ENCODE results near the gene FHOD1.

Gene FHOD1

DNA sequence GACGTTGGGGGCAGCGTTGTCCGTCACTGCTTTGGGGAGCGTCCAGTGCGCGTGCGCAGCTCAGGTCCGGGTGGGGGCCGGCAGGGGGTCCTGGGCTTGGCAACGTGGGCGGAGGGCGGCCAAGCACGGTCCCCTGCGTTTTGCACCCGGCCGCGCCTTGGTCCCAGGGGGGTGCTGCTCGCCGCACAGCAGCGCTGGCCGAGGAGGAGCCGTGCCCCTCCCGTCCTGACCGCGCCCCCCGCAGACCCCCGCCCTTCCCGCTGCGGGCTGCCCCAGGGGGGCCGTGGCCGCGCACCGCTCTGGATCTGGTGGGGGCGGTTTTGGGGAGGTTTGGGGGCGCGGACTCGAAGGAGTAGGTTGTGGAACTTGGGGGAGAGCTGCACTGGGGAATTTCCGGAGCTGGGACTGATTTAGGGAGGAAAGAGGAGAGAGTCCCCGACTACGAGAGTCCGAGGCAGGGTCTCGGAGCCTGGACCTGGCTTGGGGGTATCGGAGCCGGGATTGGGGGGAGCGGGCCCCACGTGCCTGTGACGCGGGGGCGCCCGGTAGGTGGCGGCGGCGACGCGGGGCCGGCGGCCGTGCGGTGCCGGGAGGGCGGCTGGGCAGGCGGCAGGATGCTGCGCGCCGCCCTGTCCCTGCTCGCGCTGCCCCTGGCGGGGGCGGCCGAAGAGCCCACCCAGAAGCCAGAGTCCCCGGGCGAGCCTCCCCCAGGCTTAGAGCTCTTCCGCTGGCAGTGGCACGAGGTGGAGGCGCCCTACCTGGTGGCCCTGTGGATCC lies 1.3 kb upstream of the FHOD1 start, which contains the start of gene SLC9A5:
Gene SLC9A5, plus strand, starts transcription at position 579 of the 777 bp plus-strand sequence. Its CDS starts 36 bp downstream, at position 615.
- DNase-seq = no peak

DNA sequence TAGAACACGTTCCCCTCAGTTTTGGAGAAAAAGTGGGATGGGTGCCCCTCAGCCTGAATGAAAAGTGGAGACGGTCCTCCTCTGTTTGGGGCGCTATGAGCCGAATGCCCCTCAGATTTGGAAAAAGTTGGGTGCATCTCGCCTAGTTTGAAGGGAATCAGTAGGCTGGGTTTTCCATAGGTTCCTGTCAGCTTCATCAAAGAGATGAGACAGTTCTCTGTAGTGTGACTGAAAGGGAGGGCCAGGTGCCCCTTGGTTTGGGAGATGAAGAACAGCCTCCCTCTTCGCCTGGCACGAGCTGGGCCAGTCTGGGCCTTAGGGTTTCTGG lies 756 bp upstream of the FHOD1 start:
- DNase-seq = peak in 1 of 2 experiments; percentile 28

DNA sequence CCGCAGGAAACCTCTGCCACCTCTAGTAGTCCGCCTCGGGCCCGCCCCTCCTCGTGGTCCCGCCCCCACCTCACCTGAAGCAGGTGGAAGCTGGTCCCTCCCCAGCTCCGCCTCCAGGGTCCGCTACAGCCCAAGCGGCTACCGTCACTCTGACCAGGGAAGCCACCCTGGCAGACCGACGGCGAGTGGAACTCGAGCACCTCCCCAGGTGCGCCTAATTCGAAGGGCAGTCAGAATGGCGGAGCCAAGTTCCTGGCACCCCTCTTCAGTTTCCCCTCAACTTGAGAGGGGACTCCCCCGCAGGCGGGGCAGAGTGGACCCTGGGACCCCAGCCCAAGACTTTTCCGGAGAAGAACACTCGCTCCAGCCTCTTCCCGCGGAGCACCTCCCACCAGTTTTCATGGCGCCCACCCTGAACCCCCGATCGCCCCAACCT lies 507 bp downstream of the FHOD1 start:
- DNase-seq = no peak

DNA sequence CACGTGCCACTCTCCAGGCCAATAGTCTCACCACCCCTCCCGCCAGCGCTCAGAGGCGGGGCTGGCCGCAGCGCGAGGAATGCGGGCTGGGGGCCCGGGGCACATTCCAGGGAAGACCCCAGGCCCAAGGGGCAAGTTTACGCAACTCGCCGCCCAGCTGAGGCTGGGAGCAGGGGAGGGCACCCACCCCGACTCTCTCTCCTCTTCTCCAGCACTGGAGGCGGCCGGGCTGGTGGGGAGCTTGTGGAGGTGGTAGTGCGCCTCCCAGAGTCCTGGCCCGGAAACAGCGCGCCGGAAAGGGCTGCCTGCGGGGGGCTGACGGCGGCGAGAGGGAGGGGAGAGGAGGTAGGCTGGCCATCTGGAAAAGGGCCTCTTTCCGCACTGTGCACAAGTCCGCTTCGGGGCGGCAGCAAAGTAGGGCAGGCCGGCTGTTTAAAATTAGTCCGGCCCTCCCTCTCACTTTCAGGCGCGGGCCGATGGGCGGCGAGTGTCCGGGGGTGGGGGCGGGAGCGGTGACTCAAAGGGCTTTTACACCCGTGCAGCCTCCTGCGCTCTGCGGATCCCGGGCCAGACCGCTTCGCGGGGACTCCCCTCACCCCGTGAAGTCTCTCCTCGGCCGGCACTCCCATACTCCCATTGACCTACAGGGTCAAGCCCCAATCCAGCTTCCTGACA lies 1.1 kb downstream of the FHOD1 start:
- peak; percentile 42 to 76 for DNase-seq

DNA sequence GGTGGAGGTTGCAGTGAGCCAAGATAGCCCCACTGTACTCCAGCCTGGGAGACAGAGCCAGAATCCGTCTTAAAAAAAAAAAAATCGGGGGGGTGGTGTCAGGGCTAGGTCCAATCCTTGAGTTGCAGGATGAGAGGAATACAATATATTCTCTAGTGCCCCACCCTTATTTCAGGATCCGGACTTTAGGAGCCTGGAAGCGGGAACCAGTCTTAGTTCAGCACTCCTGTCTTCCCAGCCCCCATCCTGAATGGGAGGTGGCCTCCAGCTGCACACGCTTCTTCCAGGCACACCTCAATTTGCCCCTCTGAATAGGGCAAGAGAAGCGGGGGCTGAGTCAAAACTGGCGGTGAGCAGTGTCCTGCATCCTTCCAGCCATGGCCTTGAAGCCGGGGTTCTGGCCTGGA lies 1.6 kb downstream of the FHOD1 start:
- no peak for DNase-seq

DNA sequence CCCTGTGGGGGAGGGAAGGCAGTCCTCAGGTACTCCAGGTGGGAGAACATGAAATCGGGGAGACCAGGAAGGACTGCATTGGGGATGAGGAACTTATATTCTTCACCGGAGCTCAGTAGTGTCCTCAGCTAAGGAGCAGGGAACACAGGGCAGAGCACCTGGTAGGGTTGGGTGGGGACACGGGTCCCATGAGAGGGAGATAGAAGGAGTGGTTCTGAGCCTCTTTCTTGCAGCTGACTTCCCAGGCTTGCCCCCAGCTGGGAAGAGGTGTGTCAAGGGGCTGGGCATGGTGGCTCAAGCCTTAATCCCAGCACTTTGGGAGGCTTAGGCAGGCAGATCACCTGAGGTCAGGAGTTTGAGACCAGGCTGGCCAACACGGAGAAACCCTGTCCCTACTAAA lies 2.1 kb downstream of the FHOD1 start:
- no peak for DNase-seq

DNA sequence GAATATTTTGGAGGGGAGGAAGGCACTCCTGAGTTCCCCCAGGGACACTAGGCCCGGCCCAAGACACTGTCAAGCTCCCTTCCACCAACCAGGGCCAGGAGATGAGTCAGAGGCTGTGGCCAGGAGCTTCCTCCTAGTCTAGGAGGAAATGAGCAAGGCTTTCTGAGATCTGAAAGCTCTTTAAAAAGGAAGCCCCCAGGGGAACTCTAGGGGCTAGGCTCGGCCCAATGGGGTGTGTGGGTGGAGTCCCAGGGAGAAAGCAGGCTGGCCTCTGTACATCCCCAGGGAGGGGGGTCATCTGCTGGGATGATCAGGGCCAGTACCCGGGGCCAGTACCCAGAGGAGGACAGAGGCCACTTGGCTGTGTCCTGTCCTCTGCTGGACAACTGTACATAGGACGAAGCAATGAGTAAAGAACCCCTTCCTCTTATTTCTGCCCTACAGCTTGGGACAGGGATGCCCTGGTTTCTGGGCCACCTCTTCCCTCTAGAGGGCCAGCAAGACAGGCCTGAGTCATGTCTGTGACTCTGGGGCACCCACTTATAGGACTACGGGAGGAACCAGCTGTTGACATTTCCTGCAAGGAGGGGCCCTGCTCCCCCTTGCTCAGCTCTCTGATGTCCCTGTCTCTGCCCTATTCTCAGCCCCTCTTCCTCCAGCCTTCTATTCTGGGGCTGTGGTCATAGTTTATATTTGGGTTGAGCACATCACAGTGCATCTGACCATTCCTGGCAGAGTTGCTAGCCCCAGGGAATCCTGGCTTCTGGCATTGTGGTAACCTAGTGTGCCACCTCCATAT lies 2.7 kb downstream of the FHOD1 start:
- DNase-seq = peak; percentile 79 to 84

DNA sequence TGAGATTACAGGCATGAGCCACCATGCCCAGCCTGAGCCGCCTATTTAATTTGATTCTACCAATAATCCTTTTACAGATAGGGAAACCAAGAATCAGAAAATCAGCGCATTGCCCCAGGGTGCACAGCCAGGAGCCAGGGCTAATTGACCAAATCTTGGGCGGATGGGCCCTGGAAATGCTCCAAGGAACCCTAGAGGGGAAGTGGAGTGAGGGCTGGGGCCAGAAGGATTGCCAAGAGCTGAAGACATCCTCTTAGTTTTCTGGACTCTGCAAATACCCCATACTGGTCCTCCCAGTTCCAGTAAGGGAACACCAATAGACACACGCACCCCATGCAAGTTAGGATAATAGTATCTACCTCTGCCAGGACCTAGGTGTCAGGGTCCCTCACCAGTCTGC lies 3.8 kb downstream of the FHOD1 start:
- DNase-seq = no peak

DNA sequence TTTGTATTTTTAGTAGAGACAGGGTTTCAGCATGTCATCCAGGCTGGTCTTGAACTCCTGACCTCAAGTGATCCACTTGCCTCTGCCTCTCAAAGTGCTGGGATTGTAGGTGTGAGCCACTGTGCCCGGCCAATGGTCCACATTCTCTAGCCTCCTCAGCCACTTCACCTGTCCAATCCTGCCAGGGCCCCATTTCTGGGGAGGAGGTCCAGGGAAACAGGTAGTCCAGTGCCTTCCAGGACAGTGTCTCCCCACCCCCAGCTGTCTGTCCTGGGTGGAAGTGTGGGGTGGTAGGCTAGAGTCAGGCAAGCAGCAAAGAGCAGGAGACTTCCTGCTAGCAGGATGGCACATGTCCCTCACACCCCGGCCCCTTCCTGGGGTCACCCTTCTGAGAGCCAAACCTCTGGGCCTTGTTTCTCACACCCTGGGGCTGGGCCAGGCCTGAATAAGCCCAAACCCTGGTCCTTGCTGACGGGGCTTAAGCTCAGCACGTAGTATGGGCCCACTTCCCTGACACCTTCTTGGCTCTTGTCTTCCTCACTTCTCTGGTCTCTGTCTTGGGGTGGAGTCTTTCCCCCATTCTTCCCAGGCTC lies 5.0 kb downstream of the FHOD1 start:
- no peak for DNase-seq

DNA sequence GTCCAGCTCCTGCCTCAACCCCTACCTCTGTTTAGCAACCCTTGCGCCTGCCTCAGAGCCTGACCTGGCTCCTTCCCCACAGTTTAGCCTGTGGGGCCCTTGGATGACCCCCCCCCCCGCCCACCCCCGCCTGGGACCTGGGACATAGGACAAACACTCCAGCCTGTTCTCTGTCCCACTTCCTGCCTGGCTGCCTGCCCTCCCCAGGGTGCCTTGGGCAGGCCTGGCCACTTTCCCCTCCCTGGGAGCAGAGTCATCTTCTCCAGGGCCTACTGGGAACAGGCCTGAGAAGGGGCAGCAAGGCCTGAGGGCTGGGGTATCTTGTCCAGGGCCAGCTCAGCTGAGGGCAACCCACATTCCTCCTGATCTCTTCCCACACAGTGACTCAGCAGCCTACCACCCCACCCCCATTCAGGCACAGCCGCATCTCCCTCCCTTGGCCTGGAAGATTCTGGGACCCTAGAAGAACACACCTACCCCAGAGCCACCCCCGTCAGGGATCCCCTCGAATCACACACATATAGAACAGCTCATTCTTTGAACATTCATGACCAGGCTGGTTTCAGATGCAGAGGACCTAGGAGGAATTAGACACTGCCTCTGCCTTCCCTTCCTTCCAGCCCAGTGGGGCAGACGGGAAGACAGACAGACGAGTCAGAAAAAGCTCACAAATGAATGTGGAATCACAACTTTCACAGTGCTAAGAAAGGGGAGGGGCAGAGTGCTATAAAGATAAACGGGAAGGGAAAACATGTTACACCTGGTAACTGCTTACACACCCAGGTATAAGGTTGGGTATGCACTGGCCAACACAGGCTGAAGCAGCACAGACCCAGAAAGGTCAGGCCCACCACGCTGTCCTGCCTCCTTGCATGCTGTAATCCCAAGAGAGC lies 6.0 kb downstream of the FHOD1 start:
- DNase-seq = peak; percentile 34 to 44

DNA sequence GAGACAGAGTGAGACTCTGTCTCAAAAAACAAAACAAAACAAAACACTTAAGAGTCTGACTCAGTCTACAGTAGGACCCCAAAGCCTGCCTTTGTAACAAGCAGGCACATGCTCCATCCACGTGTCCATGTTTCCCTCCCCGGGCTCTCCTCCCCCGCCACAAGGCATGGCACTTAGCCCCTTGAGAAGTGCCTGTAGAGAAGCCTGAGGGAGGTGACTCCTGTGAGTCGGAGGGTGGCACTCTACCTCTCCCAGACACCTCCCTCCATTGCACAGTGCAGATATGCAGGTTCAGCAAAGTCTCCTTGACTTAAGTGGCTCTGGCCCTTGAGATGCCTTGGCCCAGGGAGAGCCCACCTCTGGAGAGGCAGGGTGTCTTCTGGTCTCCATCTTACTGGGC lies 6.8 kb downstream of the FHOD1 start:
- DNase-seq = no peak

DNA sequence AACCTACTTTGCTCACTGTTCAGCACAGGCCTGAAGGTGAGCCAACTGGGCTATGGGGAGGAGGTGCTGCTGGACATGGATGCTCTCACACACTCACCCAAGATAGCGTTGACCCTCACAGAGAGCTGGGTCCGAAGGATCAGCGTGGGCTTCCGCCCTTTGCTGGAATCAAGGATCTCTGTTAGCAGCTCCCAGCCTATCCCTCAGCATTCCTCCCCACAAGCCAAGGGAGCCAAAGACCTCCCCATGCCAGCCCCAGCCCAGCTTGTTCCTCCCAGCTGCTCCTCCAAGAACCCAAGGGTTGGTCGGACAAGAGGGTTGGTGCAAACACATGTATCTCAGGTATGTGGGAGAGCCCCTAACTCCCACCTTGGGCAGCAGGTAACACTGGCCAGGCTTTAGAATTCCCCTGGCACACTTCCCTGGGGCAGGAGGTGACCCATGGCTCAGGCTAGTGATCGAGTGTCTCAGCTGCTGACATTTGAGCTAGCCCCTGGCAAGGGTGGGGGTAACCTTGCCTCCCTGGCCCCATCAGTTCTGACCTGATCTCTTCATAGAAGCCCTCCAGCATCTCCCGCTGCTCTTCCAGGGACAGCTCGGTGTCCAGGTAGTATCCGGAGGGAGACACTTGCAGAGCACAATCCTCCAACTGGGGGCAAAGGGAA lies 8.3 kb downstream of the FHOD1 start:
- no peak for DNase-seq

DNA sequence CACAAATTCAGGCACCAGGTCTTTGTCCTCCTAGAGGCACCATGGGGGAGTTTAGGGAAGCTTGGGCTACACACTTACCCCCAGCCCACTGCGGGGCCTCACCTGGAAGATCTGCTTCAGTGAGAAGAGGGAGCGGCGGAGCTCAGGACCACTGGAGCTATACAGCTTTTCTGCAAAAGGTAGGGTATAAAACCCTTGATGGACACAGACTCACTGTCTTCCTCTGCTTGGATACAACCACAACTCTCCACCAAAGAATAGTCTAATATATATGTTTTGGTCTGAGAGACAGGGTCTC lies 9.1 kb downstream of the FHOD1 start:
- no peak for DNase-seq

DNA sequence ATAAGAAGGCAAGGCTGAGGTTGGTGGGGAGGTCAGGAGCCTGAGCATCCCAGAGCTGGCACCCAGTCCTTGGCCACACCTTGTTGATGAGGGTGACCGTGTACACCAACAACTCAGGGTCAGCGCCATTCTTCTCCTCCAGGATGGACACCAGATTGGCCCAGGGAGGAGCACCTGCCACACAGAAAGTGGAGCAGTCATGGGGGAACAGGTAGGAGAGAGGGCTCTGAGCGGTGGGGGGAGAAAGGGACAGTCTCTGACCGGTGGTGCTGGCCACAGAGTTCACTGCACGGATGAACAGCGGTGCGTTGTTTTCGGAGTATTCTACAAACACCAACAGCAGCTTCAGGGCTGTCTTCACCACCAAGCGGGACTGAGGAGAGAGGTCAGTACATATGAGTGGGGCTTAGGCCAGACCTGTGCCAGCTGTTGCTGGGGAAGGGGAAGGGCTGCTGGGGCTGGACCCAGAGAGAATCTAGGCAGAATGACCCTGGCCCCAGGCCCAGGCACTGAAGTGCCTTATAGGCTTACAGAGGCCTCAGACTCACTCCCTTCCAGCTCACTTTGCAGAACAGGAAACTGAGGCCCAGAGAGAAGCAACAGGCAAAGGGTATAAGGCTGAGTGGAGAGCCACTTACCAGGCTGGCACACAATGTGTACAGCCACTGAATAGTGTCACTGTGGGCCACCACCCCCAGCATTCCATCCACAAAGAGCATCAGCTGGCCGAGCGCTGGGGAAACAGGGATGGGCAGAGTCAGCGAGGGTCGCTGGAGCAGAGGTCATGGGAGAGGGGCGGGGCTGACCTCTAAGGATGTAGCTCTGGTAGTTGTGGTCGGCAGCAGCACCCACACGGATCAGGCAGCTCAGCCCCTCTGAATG lies 9.6 kb downstream of the FHOD1 start:
- DNase-seq = no peak

DNA sequence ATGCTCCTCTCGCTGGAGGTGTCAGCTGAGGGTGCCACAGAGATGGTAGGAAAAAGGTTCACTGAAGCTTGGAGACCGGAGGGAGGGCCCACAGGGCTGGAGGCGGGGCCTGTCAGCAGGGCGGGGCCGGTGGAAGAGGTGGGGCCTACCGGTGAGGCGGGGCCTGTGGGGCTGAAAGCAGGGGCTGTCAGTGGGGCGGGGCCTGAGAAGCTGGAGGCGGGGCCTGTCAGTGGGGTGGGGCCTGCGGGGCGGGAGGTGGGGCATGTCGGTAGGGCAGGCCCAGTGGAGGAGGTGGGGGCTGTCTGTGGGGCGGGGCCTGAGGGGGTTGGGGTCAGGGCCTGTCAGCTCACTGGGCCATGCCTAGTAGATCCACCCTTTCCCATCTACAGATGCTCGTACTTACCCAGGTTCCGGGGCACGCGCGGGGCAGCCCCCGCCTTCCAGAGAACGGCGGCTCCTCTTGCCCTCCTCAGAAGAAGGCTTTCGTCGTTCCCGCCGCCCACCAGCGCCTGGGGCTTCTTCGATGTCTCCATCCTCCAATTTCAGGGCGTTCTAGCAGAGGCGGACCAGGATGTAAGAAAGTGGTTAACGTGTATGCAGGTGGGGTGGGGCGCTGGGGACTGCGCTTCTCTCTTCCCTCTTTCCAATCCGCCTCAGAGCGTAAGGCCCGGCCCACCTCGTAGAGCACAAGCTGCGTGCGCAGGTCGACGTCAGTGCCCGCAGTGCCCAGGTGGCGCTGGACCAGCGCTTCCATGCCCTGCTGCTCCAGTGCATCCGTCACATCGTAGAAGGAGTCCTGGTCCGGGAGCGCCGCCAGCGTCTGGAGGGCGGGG lies 10.5 kb downstream of the FHOD1 start:
- peak in 1 of 2 experiments; percentile 40 for DNase-seq

DNA sequence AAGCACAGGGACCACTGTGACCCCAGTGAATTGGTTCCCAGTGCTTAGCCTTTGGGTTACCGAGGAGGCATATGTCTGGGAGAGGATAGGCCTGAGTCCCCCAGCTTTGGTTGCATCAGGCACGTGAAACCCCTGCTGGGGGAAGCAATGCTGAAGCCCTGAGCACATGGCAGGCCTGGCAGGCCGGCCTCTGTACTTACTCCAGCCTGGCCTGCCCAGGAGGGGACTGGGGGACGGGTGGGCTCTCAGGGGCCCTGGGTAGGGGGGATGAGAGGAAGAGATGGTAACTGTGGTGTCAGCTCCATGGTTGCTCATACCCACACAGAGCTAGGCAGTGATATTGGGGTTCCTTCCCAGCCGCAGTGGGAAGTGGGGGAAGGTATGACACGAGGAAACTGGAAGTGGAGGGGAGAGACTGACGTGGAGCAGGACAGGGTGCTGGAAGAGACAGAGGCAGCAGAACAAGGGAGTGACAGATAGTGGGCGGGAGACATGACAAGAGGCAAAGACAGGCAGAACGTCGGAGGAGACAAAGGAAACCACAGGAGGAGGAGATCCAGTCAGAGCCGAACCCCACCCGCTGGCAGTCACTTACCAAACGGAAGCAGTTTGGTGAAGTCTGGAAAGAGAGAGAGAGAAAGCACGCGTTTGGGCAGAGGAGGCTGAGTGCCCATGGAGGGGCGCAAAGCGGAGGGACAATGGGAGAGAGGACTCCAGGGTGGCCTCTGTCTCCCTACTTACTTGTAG lies 11.3 kb downstream of the FHOD1 start:
- no peak for DNase-seq

DNA sequence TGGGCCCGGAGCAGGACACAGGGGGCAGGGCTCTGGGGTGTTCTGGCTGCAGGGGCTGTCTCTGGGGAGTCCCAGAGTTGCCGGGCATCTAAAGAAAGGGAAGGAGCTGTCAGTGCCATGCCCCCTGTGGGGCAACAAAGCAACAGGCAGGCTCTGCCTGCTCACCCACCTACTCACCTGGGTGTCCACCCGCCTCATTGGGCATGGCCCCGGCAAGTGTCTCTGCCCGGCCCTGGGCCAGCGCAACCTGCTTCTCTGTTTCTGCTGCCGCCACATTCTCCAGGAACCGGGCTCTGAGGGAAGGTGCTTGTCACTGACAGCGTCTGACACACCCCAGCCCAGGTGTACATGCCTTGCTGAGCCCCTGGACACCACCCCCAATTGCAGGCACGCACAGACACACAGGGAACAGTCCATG lies 13.1 kb downstream of the FHOD1 start:
- DNase-seq = no peak

DNA sequence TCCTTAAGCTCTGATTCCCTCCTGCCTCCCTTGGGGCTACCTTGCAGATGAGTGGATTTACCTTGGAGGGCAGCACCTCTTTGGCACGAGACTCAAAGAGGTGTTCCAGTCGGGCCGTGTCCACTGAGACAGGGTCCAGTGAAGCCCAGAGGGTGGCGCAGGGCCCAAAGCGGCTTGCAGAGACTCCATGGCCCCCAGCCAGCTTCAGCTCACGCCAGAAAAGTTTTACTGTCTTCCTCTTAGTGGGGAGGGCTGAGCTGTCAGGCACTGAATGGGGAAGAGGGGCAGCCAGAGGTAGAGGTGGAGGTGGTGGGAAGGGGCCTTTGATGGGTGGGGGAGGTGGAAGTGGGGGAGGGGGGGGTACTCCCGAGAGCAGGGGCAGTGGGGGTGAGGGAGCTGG lies 13.7 kb downstream of the FHOD1 start:
- DNase-seq = no peak
